GM12864 (cell line): ENCODE measurements around the gene GPR82.

Source experiments
- DNase-seq: peaks from one replicate; pipeline ENCODE4 v3.0.0-alpha.2; 2011; ENCODE audit warnings: low read depth
- H3K4me3 ChIP-seq: 2 replicates; pipeline ENCODE4 v1.5.1; 2011; ENCODE audit warnings: mild to moderate bottlenecking, low read depth, low read length, control low read depth
- TF ChIP-seq, protein P1 (sequence below): IDR thresholded peaks from 2 replicates; pipeline ENCODE4 v1.5.1; 2011; ENCODE audit warnings: low read depth, mild to moderate bottlenecking, moderate library complexity, low read length, control low read depth, inconsistent platforms; ENCODE audit errors: missing control alignments

The GPR82 gene

DNA sequence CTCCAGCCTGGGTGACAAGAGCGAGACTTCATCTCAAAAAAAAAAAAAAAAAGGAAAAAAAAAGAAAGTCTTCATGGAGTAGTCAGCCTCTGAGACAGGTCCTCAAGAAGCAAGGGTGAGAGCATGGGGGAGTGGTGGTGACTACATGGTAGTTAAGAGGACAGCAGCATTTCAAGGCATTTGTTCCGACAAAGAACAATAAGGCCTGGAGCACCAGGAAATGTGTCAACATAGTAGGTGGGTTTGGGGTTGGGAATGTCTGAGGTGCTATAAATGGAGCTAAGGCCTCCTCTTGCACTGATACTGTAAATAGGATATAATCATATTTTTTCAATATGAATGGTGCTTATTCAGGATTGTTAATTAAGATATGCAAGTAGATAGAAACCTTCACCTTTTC is 34.4 kb downstream of the GPR82 start:
- DNase-seq: no peak
- TF ChIP-seq, protein P1, sequence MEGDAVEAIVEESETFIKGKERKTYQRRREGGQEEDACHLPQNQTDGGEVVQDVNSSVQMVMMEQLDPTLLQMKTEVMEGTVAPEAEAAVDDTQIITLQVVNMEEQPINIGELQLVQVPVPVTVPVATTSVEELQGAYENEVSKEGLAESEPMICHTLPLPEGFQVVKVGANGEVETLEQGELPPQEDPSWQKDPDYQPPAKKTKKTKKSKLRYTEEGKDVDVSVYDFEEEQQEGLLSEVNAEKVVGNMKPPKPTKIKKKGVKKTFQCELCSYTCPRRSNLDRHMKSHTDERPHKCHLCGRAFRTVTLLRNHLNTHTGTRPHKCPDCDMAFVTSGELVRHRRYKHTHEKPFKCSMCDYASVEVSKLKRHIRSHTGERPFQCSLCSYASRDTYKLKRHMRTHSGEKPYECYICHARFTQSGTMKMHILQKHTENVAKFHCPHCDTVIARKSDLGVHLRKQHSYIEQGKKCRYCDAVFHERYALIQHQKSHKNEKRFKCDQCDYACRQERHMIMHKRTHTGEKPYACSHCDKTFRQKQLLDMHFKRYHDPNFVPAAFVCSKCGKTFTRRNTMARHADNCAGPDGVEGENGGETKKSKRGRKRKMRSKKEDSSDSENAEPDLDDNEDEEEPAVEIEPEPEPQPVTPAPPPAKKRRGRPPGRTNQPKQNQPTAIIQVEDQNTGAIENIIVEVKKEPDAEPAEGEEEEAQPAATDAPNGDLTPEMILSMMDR: no peak
- no peak overlapping the region for H3K4me3 ChIP-seq

DNA sequence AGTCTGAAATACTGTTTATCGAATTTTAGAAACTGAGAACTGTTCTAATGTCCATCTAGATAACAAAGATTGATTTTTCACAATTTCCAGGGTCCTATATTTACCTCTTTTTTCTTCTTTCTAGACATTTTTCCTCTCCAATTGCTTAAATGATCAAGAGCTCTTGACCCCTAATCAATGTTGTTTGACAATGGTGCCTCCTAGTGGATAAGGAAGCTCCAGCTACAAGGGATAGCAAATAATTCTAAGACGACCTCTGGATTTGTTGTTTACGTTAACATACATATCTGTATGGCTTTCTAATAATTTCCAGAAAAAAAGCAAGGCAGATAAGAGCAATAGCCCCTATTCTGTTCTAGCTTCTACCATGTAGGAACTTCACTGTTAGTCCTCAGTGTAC is 35.8 kb downstream of the GPR82 start:
- no peak overlapping the region for H3K4me3 ChIP-seq
- TF ChIP-seq, protein P1: peak; percentile 48
- DNase-seq: peak; percentile 5

DNA sequence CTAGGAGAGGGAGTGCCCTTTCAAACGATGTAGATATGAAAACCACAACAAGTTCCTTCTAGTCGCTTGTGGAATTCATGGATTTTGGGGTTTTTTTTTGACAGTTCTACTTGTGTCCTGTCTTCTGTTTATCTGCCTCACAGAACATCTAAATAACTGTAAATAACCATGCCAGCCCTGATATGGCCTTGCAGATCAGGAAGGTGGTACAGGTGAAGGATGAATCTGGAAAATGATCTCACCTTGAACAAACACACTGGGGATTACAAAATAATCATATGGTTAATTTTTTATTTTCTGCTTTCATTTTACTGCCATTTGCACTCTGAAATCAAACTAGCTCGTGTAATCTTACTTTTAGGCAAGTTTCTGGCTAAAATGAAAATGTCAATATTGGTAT is 37.2 kb downstream of the GPR82 start:
- no peak overlapping the region for H3K4me3 ChIP-seq
- TF ChIP-seq, protein P1: no peak
- no peak for DNase-seq

DNA sequence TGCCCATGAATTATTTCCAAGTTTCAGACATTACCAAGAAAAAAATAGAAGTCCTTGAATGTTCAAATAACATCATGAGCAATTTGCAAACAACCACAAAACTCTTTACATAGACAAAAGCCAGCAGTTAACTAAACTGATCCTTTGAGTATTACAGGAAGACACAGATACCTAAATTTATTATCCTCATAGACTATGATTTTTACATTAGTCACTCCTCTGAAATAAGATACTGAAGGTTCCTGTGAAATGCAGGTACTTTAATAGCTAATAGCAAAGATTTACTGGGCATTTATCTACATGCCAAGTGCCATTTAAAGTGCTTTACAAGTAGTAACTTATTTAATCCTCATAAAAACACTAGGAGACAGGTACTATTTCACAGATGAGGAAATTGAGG is 37.7 kb downstream of the GPR82 start:
- no peak overlapping the region for H3K4me3 ChIP-seq
- no peak for DNase-seq
- TF ChIP-seq, protein P1: no peak

DNA sequence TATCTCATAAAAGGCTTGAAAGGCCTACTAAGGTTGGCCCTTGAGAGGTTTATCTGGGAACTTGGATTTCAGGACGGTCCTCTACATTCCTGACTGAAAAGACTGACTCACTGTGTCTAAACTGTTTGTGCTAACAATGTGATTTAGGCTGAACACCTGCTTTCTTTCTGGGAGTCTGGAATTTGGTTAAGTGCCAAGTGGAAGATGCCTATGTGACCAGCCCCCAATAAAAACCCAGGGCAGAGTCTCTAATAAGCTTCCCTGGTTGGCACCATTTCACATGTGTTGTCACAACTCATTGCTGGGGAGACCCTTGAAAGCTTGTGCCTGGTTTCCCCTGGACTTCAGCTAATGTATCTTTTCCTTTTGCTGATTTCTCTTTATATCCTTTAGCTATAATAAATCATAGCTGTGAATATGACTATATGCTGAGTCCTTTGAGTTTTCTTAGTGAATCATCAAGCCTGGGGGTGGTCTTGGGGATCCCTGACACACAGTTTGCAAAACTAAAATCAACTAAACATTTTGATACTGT is 55.1 kb downstream of the GPR82 start:
- no peak for DNase-seq
- TF ChIP-seq, protein P1: no peak
- no peak overlapping the region for H3K4me3 ChIP-seq
